ENCODE results near the gene ITPR1.

ITPR1 gene

DNA sequence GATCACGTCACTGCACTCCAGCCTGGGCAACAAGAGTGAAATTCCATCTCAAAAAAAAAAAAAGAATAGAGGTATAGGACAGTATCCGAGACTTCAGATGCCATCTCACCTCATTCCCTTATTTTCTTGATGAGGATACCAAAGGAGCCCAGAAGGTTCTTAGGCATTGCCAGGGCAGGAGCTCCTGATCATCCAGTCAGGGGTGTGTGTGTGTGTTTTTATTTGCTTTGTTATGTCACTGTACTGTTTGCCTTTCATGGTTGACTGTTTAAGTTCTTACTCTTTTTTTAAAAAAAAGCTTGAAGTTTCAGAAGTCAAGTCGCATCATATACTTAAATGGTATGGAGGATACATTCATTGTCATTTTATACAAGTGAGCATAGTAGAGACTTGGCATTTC, 346.1 kb downstream of the ITPR1 start:
- no peak for FAIRE-seq

DNA sequence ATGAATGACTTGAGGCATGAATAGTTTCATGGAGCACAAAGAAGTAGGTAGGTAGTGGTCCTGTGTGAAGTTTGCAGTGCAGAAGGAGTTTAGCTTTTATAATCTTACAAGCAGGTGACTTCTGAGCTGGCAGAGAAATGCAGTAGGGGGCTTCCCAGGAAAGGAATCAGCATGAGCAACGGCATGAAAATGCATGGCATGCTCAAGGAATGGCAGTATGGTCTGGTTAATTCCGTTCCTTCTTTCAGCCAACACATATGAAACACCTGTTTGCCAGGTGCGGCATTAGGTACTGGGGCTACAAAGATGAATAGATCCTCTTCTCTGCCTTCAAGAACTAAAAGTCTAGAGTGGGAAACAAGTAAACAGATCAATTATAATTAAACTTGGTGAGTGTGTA, 348.1 kb downstream of the ITPR1 start:
- FAIRE-seq = no peak

DNA sequence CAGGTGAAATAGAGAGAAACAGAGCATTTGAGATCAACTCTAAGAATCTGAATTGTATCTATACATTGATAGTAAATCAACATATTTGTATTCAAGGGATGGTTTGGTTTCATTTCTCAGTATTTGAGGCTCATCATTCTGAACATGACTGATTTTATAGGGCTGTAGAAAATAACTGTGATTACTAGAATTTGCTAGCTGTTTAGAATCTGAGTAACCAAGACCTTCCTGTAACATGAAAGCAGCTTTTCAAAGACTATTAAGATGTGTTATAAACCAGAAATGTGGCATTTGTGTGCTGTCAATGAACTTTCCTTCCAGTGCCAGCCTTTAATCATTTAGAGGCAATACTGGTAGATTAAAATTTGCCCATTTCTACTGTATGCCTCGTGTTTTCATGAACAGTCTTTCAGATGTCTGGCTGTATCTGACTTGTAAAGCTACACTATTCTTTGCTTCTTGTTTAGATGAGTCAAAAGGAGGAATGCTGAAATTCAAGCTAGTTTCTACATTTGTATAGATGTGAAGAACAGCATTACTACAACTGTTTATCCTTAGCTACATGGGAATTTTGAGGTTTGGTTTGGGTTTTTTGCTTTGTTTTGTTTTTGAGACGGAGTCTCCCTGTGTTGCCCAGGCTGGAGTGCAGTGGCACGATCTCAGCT, 348.8 kb downstream of the ITPR1 start:
- FAIRE-seq = no peak

DNA sequence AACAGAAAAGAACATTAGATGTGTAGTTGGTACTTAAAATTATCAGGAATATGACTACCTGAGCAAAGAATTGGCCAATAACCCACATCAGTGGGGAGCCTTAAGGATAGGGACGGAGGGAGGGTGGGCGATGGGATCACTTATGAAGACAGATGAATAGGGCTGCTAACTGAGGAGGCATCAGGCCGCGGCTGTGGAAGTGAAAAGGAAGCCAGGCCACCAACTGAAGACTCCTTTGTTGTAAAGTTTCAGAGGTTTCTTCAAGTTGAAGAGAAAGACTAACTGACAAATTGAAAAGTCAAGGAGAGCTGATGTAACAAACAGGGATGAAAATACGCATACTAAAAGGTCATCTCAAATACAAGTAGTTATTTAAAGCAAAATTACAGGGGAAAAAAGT, 350.5 kb downstream of the ITPR1 start:
- no peak for FAIRE-seq

DNA sequence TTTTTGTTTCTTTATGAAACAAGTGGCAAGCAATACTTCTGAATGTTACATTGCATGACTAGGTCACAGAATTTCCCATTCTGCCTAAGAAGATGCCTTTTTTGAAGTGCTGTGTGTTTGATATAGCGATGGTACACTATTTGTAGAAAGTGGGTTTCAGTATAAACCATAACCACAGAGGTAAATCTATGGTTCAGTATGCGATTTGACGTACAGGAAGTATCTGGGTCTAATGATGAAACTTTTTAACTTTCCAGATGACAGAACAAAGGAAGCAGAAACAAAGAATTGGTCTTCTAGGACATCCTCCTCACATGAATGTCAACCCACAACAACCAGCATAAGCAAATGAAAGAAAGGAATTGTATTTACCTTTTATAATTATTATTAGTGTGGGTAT, 352.7 kb downstream of the ITPR1 start:
- FAIRE-seq = no peak

DNA sequence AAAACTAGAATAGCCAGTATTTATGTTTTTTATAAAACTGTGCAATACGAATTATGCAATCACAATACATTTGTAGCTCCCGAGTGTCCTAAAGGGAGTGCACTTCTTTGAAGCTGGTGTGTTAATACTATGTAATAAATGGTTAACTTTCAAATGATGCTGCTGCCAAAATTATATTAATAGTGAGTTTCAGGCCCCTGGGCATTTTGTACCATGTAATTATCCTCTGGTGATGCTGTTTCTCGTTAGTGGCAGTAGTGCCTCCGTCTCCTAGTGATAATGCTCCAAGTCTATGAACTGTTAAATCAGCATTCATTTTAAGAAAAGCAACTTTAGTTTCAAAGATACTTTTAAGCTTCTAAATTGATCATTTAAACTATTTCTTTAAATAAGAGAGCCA, 353.4 kb downstream of the ITPR1 start:
- no peak for FAIRE-seq

DNA sequence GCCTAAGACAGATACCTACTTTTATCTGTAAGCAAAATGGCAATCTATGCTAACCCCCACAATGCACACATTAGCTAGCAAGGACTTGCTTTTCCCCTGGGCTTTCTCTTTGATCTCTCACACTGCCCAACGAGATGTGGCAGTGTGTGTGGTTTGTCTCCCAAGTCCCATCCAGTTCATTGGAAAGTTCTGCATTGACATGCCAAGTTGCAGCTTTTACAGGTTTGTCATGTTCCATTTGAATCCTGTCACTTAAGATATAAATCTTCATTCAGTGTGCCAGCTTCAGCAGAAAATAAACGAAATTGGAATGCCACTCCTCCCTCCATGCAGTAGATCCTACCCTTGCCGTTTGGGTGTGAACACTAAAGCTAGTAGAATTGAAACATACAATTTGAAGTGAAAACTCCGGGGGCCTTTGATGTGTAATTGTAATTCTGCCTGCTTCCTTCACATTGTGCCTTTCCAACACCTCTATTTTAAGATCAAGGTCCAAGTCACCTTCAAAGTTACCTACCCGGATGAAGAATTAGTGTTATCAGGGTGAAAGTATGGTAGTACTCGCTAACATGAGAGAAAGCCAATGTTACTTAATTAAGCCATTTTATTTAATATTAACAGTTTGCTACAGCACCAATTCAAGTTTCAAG, 355.2 kb downstream of the ITPR1 start:
- FAIRE-seq = no peak

DNA sequence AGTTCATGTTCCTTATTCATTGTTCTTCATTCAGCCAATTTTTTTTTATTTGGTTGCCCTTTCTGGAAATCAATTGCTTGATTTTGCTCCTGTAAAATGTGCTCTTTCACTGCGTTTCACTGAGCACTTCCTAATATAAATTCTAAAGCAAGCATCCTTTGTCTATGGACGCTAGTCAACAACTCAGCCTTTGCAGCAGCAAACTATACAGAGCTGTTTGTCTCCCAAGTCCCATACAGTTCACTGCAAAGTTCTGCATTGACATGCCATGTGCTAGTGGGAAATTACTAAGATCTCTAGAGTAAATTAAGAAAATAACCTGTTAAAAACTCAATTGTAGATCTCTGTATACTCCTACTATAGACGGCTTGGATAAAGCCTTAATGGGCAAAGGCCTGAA, 356.0 kb downstream of the ITPR1 start:
- no peak for FAIRE-seq

DNA sequence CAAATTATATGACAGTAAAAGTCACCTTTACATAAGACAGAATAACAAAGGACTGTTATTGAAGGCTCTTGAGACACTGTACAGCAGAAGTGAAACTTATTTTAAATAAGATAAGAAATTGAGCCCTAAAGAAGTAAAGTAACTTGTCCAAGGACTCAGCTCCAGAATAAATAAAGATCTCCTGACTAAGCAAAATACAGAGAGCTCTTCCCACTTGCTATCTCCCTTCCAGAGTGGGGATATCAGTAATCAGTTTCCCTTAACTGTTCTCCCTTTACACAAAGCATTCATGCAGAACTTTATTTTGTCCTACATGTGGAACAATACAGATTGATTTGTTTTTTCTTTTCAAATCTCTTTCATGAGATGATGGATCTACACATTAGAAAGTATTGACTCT, 356.6 kb downstream of the ITPR1 start:
- FAIRE-seq = no peak

DNA sequence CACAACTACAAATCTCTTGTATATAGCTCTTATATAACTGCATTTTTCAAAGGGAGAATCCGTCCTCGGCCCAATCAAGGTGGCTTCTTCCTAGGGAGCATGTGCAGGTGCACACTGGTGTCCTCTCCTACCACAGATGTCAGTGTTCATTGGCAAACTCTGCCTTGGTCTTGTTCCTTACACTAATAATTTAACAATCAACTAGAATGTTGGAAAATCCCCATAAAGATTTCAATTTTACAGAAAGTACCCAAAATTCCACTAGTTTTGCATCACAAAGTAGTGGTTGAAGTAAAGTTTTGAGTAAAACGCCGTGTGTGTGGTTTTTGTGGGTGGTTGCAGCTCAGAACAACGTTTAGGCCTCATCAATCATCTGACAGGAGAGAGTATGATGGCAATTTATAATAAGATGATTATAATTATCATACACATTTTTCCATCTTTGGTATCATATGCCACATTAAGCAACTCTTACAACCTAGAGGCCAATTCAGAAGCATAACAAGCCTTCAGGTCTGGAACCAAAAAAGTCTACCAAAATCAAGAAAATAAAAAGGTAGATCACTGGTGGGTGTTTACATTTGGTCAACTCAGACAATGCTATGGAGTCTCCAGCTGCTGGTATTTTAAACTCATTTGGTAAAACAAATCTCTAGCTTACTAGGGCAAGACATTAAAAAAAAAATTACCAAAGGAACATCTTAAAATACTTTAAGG, 357.2 kb downstream of the ITPR1 start:
- FAIRE-seq = no peak

DNA sequence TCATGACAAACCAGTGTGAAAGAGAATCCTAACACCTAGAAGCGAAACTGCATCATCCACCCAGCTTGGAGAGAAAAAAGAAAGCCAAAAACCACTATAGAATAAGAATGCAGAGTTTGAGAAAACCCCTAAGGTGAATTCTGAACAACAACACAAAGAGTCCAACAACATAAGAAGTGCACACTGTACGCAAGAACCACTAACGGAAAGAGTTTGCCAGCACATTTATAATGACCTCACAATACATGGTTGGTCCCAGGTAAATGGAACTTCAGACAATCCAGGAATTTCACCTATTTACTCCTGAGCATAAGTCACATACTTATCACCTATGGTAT, 357.7 kb downstream of the ITPR1 start:
- FAIRE-seq = no peak

DNA sequence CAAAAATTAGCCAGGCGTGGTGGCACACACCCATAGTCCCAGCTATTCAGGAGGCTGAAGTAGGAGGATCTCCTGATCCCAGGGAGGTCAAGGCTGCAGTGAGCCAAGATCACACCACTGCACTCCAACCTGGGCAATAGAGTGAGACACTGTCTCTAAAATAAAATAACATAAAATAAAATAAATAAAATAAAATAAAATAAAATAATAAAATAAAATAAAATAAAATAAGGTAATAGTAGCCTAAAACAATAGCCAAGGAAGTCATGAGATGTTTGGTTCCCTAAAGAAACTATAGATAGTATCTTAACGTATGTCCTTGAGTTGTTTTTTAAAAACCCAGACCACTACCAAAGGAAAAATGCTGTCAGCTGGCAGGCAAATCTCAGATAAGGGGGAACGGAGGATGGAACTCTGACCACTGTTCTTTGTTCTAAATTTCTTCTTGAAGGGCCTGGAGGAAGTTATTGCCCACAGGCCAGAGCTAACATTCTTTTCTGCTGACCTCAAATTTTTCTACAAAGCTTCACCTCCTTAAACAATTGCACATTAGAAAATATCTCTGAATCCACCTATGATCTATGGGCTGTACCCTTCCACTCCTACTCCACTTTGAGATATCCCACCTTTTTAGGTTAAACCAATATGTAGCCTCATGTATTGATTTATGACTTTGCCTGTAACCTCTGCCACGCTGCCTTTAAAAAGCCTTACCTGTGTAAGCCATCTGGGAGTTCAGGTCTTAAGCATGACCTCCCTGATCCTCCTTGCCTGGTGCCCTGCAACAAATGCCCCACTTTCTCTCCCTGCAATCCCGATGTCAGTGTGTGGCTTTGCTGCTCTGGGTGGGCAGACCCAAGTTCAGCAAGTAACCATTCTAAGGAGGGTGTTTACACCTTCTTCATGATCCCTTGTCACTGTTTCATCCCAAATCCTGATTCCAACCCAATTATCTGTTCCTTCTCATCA, 359.9 kb downstream of the ITPR1 start:
- no peak for FAIRE-seq

DNA sequence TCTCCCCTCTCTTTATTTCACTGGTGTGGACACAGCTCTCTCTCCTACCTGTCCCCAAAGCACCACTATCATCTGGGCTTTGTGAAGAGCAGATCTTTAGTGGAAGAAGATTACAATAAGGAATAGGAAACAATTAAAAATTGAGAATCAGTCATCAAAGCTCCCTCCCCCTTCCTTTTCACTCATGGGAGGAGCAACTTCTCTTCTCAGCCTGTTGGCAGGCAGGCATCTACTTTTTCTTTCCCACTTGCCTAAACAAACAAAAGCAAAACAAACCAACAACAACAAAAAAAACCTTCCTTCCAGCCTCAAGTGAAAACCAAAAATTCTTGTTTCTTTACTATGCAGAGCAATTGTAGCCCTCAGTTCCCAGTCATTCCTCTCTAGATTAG, 360.6 kb downstream of the ITPR1 start:
- FAIRE-seq = no peak

DNA sequence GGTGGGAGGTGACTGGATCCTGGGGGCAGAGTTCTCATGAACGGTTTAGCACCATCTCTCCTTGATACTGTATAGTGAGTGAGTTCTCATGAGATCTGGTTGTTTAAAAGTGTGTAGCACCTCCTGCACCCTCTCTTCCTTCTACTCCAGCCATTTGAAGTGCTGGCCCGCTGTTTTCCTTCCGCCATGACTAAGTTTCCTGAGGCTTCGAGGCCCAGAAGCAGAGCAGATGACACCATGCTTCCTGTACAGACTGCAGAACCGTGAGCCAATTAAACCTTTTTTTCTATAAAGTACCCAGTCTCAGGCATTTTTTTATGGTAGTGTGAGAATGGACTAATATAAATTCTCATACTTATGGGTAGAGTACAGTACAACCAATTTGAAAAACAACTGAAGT, 362.5 kb downstream of the ITPR1 start:
- FAIRE-seq = no peak

DNA sequence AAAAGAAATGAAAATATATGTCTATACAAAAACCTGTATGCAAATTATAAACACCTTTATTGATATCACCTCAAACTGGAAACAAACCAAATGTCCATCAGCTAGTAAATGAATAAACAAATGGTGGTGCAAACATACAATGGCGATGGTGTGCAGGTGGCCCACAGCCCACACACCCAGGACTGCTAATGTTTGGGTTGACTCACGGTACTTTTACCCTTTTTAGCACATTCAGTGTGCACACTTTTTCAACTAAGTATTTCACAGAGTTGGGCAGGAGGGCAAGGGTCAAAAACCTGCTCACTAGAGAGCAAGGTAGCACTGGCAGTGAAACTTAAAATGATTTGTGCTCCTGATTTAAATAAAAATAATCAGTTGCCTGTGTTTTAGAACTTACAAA, 363.0 kb downstream of the ITPR1 start:
- no peak for FAIRE-seq

DNA sequence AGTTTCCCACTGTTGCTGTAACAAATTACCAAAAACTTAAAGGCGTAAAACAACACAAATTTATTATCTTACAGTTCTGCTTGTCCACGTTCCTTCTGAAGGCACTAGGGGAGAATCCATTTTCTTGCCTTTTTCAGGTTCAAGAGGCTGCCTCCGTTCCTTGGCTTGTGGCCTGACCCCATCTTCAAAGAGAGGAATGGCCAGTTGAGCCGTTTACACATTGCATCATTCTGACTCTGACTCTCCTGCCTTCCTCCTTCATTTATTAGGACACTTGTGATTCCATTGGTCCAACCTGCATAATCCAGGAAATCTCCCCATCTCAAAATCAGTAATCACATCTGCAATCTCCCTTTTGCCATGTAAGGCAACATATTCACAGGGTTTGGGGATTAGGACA, 363.4 kb downstream of the ITPR1 start:
- FAIRE-seq = no peak

DNA sequence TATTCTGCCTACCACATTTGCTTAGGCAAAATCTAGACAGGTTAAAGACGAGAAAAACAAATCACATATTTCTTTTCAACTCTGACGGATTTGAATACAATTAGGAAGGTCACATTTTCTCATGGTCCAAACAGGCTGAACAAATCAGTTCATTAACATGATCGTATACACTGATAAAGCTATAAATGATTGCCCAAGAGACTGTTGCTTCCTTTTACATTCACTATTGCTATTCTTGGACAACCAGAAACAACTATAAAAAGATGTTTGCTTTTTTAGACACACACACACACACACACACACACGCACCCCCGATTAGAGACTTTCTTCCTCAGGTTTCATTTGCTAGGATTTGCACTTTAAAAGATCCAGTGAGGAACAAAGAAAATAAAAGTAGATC, 363.8 kb downstream of the ITPR1 start:
- no peak for FAIRE-seq

DNA sequence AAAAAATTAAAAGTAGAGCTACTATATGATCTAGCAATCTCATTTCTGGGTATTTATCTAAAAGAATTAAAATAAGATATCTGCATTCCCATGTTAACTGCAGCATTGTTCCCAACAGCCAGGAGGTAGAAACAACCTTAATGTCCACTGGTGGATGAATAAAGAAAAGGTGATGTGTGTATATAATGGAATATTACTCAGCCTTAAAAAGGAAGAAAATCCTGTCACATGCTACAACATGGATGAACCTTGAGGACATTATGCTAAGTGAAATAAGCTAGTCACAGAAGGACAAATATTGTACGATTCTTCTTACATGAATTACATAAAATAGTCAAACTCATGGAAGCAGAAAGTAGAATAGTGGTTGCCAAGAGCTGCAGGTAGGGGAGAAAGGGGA, 366.6 kb downstream of the ITPR1 start:
- FAIRE-seq = no peak

DNA sequence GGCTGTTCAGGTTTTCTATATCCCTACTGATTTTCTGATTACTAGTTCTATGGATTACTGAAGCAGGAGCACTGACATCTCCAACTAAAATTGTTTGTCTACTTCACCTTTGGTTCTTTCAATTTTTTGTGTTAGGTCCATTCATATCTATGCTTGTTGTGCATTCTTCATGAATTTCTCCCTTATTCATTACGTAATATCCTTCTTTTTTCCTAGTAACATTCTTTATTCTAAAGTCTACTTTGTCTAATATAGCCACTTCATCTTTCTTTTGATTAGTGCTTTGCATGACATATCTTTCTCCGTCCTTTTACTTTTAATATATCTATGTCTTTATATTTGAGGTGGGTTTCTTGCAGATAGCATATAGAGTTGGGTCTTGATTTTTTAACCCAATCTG, 369.8 kb downstream of the ITPR1 start:
- FAIRE-seq = no peak

DNA sequence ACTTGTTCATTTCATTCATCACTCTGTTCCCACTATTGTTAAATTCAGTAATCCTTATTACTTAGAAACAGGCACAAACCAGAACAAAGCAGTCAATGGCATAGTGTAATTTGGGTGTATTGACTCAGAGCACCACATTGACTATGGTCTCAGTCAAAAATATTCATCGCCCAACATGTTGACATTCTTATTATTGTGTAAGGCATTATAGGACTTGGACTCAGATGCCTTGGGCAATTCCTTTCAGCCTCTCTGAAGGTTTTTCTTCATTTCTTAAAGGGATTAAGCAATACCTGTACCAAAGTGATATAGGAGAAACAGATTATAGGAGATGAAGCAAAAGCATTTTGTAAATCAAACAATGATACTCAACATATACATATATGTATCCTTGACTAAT, 371.4 kb downstream of the ITPR1 start:
- no peak for FAIRE-seq

DNA sequence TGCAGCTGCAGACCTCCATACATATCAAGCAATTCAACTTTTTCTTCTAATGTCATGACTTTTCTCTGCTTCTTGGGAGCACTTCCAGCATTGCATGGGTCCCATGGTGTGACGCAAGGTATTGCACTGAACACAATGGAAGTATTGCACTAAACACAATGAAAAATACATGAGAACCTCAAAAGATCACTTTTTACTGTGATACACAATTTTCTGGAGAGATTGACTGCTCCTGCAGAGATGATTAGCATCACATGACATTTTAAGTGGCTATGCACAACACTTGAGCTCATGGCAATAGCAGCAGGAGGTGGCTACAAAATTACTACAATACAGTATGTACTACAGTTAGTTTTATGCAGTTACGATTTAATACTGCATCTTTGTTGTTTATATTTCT, 372.6 kb downstream of the ITPR1 start:
- FAIRE-seq = no peak

DNA sequence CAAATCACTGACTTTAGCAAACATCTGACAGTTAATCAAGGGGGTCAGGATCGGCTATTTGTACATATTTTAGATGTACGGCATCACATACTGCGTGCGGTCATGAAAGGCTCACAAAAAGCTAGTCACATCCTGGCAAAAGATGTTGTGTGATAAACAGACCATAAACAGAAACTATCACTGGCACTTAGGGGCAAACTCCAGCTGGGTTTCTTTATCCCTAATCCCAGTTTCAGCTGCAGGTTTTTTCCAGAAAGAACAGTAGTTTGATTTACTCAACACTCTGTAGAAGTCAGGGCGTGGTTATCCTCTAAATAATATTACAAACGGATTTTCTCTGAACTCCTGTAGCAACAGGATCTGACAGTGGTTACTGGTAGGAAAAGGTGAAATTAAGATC, 373.7 kb downstream of the ITPR1 start:
- no peak for FAIRE-seq

DNA sequence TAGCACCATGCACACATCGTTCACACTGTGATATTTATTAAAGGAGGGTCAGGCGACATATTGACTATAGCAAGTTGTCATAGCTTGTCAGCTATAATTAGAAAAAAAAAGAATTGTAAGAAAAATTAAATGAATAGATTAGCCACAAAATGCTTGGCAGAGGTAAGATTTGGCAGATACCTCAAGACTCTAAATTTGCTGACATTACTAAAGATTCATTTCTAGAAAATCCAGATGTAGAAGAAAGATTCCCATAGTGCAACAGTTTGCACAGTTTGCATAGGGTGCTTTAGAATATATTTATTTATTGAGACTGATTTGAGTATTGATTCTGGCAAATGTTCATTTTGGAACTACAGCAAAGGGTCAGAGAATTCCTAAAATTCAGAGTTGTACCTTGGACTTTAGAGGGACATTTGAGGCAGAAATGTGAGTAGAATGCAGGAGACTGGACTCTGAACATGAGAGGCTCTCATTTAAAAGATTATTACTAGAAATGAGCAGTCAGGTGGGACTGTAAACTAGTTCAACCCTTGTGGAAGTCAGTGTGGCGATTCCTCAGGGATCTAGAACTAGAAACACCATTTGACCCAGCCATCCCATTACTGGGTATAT, 384.1 kb downstream of the ITPR1 start:
- FAIRE-seq = no peak
